Eye (tissue), 1 donor: ENCODE data around the gene PTPN7.

Source experiments
- DNase-seq: peaks from one replicate; pipeline ENCODE4 v3.0.0-alpha.2; 2015

The PTPN7 gene

DNA sequence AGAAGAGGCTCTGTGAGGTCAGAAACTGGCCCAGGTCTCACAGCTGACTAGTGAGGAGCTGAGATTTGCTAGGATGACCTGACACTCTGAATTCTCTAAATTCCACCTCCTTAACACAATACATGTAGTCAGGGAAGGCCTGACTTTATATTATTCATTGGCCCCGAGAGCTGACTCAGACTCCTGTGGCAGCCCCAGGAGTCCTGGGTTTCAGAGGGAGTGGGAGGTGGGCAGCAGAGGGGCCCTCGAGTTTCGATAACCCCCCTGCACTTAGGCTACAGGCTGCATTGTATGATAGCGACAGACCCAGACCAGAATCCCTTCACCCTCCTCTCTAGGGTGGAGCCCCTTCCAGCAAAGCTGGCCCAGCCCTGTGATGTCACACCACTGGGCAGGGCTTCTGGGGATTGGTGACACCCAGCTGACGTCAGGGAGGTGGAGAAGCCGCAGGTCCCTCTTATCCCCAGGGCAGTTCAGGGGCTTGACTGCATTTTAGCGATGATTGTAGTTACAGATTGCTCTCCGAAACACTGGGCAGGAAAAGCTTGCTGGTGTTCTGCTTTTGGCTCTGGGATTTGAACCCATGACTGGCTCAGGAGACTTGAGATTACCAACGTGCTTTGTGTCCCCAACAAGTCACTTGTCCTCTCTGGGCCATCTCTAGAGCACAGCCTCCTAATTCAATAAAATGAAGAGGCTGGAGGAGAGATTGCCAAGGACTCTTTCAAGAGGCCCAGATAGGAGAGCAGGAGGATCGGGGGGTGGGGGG, 54.6 kb downstream of the PTPN7 start:
- peak; percentile 55 for DNase-seq

DNA sequence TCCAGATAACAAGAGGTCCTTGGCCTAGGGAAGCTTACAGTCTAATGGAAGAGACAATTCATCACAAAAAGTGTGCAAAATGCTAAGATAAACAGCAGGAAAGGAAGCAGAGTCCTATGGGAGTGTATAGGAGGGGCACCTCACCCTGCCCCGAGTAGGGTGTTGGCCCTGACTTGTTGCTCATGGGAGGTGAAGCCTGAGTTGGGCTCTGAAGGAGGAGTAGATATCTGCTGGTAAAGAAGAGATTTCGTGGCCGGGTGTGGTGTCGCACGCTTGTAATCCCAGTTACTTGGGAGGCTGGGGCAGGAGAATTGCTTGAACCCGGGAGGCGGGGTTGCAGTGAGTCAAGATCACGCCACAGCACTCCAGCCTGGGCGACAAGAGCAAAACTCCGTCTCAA, 56.3 kb downstream of the PTPN7 start:
- no peak for DNase-seq

DNA sequence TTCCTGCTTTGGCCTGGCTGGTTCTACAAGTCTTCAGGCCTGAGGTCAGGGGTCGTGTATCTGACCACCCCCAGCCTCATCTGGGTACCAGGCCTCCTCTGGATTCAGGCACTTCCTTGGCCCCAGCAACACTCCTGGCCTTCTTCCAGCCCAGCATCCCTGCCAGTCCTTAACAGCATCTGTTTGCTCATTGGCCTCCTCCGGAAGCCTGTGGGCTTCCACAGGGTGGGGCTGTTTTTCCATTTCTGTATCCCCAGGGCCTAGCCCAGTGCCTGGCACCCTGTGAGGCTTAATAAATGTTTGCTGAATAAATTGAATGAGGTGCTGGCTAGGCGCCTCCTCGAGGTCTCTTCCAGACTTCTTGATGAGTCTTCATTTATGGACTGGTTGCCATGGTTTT, 59.2 kb downstream of the PTPN7 start:
- no peak for DNase-seq
